ENCODE measurements around the gene MT2A.
"Not testable (repeated sequence)": the region's sequence is repeated elsewhere in the genome, so short reads cannot be mapped to it uniquely, and the experiment has no call there.

- TF ChIP-seq CTCF (IDR thresholded peaks at IDR 0.05; ENCODE audit: borderline replicate concordance, extremely low read depth, low read length, poor library complexity, severe bottlenecking); EZH2 (IDR thresholded peaks at IDR 0.05; ENCODE audit: borderline replicate concordance, low read depth, low read length, severe bottlenecking): not testable (repeated sequence)
These were observed 25.5 kb upstream of the MT2A start for GRCh38 chr16:56582911-56583310.

Measured in DND-41 (cell line).